SK-N-SH treated with all-trans-retinoic acid at 6 μM for 48 hours (cell line): ENCODE data around the gene EHMT2.

Source experiments
- ARNTL ChIP-seq: fragments of 450-650 bp; formaldehyde crosslinking; IDR thresholded peaks from 2 replicates; pipeline ENCODE4 v1.5.0; 2020; ENCODE audit warnings: low read depth, mild to moderate bottlenecking, moderate library complexity, borderline replicate concordance
- ISL1 ChIP-seq: fragments of 250-450 bp; sonication (Bioruptor Pico); IDR thresholded peaks from 2 replicates; pipeline ENCODE4 v2.1.2; 2022; ENCODE audit warnings: mild to moderate bottlenecking, moderate library complexity
- ZFP30 ChIP-seq: fragments of 450-650 bp; formaldehyde crosslinking; IDR thresholded peaks from 2 replicates; pipeline ENCODE4 v1.5.0; 2022; ENCODE audit warnings: mild to moderate bottlenecking, moderate library complexity
- TF ChIP-seq, protein P1 (sequence below): fragments of 250-450 bp; sonication (Bioruptor Pico); IDR thresholded peaks from 2 replicates; pipeline ENCODE4 v1.8.0; 2020; ENCODE audit warnings: mild to moderate bottlenecking, moderate library complexity, borderline replicate concordance

DNA sequence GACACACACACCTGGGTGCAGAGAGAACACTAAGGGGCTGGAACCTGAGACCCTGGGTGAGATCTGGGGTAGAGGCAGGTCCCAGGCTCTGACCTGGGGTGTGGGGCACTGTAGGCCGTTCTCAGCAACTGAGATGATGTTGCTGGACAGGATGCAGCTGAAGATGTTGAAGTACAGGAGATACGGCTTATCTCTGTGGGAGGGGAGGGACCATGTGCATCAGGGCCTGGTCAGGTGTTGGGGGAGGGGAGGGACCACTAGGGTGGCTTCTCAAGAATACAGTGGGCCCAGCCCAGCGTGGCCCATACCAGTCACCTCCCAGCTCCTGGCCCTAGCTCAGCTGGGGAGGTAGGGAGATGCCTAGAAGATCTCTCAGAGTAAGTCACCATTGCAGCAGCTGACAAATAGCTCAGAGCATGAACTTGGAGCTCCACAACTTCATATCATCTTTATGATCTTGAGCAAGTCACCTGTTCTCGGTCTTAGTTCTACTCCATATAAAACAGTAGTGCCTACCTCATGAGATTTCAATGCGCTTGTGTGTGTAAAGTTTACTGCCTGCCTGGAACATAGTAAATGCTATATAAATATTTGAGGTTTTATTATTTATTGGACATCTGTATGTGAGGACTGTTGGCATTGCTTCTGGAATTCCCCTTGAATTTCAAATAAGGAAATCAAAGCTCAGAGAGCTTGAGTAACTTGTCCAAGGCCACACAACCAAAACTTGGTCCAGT, 22.5 kb downstream of the EHMT2 start:
- TF ChIP-seq ZFP30 (no peak), ISL1 (CRISPR knock-in tag) (no peak), ARNTL (no peak)
- TF ChIP-seq, protein P1, sequence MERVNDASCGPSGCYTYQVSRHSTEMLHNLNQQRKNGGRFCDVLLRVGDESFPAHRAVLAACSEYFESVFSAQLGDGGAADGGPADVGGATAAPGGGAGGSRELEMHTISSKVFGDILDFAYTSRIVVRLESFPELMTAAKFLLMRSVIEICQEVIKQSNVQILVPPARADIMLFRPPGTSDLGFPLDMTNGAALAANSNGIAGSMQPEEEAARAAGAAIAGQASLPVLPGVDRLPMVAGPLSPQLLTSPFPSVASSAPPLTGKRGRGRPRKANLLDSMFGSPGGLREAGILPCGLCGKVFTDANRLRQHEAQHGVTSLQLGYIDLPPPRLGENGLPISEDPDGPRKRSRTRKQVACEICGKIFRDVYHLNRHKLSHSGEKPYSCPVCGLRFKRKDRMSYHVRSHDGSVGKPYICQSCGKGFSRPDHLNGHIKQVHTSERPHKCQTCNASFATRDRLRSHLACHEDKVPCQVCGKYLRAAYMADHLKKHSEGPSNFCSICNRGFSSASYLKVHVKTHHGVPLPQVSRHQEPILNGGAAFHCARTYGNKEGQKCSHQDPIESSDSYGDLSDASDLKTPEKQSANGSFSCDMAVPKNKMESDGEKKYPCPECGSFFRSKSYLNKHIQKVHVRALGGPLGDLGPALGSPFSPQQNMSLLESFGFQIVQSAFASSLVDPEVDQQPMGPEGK (CRISPR knock-in tag) = no peak
